ENCODE measurements around the gene FREM1.

- TF ChIP-seq POLR2AphosphoS5 (IDR thresholded peaks at IDR 0.05) (no peak), POLR2A (IDR thresholded peaks at IDR 0.05) (no peak)
Measured at GRCh38 chr9:14686168-14686567, 224.1 kb downstream of the FREM1 start.
